Liver (tissue), 3 donors: Measurements from ENCODE around the gene SLCO4A1.

Experiments
- EGR1 ChIP-seq, 2 donors: IDR thresholded peaks; 2 replicates each; pipeline ENCODE4 v1.6.1; 2016 to 2018; ENCODE audit warnings: antibody characterized with exemption in 2 of 2, low read depth in 2 of 2
- FOXA1 ChIP-seq: IDR thresholded peaks from 2 replicates; pipeline ENCODE4 v1.6.1; 2016; ENCODE audit warnings: antibody characterized with exemption
- REST ChIP-seq: IDR thresholded peaks from 2 replicates; pipeline ENCODE4 v1.6.1; 2016; ENCODE audit warnings: antibody characterized with exemption, mild to moderate bottlenecking
- SP1 ChIP-seq: IDR thresholded peaks from 2 replicates; pipeline ENCODE4 v1.6.1; 2018; ENCODE audit warnings: antibody characterized with exemption, mild to moderate bottlenecking
- TAF1 ChIP-seq: conservative IDR thresholded peaks from 2 replicates; pipeline ENCODE4 v1.6.1; 2016; ENCODE audit warnings: antibody characterized with exemption, mild to moderate bottlenecking
- YY1 ChIP-seq: IDR thresholded peaks from 2 replicates; pipeline ENCODE4 v1.6.1; 2016; ENCODE audit warnings: antibody characterized with exemption, mild to moderate bottlenecking
- TF ChIP-seq, protein P1 (sequence below): fragments of 150-350 bp; IDR thresholded peaks from 2 replicates; pipeline ENCODE4 v1.5.1; 2017; ENCODE audit warnings: improper control_type of control experiment, low read depth, low read length; ENCODE audit not compliant: missing input control
- TF ChIP-seq, protein P2 (sequence below): IDR thresholded peaks from 2 replicates; pipeline ENCODE4 v1.6.1; 2016; ENCODE audit warnings: antibody characterized with exemption
- donor health status: healthy.
- donor health status: healthy.

DNA sequence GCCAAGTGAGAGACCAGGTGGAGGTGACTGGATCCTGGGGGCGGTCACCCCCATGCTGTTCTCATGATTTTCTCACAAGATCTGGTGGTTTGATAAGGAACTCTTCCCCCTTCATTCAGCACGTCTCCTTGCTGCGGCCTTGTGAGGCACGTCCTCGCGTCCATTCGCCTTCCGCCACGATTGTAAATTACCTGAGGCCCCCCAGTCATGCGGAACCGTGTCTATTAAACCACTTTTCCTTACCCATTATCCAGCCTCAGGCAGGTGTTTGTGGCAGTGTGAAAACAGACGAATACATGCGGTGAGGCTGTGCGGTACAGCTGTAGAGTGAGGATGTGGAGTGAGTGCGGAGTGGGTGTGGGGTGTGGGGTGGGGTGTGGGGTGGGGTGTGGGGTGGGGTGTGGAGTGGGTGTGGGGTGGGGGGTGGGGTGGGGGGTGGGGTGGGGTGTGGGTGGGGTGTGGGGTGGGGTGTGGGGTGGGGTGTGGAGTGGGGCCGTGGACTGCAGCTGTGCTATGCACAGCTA is 54.2 kb downstream of the SLCO4A1 start:
- TF ChIP-seq, protein P1, sequence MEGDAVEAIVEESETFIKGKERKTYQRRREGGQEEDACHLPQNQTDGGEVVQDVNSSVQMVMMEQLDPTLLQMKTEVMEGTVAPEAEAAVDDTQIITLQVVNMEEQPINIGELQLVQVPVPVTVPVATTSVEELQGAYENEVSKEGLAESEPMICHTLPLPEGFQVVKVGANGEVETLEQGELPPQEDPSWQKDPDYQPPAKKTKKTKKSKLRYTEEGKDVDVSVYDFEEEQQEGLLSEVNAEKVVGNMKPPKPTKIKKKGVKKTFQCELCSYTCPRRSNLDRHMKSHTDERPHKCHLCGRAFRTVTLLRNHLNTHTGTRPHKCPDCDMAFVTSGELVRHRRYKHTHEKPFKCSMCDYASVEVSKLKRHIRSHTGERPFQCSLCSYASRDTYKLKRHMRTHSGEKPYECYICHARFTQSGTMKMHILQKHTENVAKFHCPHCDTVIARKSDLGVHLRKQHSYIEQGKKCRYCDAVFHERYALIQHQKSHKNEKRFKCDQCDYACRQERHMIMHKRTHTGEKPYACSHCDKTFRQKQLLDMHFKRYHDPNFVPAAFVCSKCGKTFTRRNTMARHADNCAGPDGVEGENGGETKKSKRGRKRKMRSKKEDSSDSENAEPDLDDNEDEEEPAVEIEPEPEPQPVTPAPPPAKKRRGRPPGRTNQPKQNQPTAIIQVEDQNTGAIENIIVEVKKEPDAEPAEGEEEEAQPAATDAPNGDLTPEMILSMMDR, result no peak
- TF ChIP-seq EGR1 (IDR thresholded peaks at IDR 0.05; ENCODE audit: low read depth in 2 of 2) (no peak), SP1 (no peak), FOXA1 (no peak), TAF1 (no peak), REST (no peak), YY1 (no peak)
- TF ChIP-seq, protein P2, sequence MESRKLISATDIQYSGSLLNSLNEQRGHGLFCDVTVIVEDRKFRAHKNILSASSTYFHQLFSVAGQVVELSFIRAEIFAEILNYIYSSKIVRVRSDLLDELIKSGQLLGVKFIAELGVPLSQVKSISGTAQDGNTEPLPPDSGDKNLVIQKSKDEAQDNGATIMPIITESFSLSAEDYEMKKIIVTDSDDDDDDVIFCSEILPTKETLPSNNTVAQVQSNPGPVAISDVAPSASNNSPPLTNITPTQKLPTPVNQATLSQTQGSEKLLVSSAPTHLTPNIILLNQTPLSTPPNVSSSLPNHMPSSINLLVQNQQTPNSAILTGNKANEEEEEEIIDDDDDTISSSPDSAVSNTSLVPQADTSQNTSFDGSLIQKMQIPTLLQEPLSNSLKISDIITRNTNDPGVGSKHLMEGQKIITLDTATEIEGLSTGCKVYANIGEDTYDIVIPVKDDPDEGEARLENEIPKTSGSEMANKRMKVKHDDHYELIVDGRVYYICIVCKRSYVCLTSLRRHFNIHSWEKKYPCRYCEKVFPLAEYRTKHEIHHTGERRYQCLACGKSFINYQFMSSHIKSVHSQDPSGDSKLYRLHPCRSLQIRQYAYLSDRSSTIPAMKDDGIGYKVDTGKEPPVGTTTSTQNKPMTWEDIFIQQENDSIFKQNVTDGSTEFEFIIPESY, result no peak
